HepG2 (cell line): ENCODE results near the gene ATRAID. TPM values are rescaled to one million over a fixed set of nuclear protein-coding genes. Genes with fewer than 3 reads are reported as not detected.

ENCODE experiments used
- ARNTL ChIP-seq: sonication (generic); formaldehyde crosslinking; IDR thresholded peaks from 2 replicates; pipeline ENCODE4 v1.4.0; 2020; ENCODE audit warnings: mild to moderate bottlenecking, missing genetic modification reagents
- ATF7-NPFF ChIP-seq: sonication (generic); formaldehyde crosslinking; IDR thresholded peaks from 2 replicates; pipeline ENCODE4 v1.8.1; 2023; ENCODE audit warnings: mild to moderate bottlenecking, low read depth, missing genetic modification reagents, moderate library complexity
- NFE2L1 ChIP-seq: sonication (generic); formaldehyde crosslinking; IDR thresholded peaks from 2 replicates; pipeline ENCODE4 v1.4.0; 2020; ENCODE audit warnings: missing genetic modification reagents, mild to moderate bottlenecking, borderline replicate concordance
- NR2F1 ChIP-seq, 2 experiments: fragments of 450-650 bp in 1 of 2; formaldehyde crosslinking in 1 of 2; IDR thresholded peaks; 2 replicates each; pipeline versions ENCODE4 v1.5.0 to v1.6.1; 2016 to 2020; ENCODE audit warnings: mild to moderate bottlenecking in 1 of 2, missing compliant biosample characterization in 1 of 2, missing genetic modification reagents in 1 of 2, moderate library complexity in 1 of 2
- RORA ChIP-seq: sonication (generic); formaldehyde crosslinking; IDR thresholded peaks from 2 replicates; pipeline ENCODE4 v1.5.0; 2020; ENCODE audit warnings: mild to moderate bottlenecking, missing genetic modification reagents, moderate library complexity
- SRF ChIP-seq: IDR thresholded peaks from 2 replicates; pipeline ENCODE4 v1.6.1; 2011; ENCODE audit warnings: mild to moderate bottlenecking, low read depth, low read length, moderate library complexity
- THAP8 ChIP-seq: sonication (generic); formaldehyde crosslinking; IDR thresholded peaks from 2 replicates; pipeline ENCODE4 v1.5.1; 2020; ENCODE audit warnings: missing genetic modification reagents, mild to moderate bottlenecking, borderline replicate concordance
- TSC22D2 ChIP-seq: sonication (generic); formaldehyde crosslinking; IDR thresholded peaks from 2 replicates; pipeline ENCODE4 v1.5.1; 2020; ENCODE audit warnings: missing genetic modification reagents, mild to moderate bottlenecking, borderline replicate concordance
- ZFP90 ChIP-seq: sonication (generic); formaldehyde crosslinking; IDR thresholded peaks from 2 replicates; pipeline ENCODE4 v1.8.0; 2022; ENCODE audit warnings: missing genetic modification reagents, mild to moderate bottlenecking, inconsistent platforms, borderline replicate concordance
- ZNF142 ChIP-seq: sonication (generic); formaldehyde crosslinking; IDR thresholded peaks from 2 replicates; pipeline ENCODE4 v1.4.0; 2020; ENCODE audit warnings: missing genetic modification reagents
- ZNF18 ChIP-seq: sonication (generic); formaldehyde crosslinking; IDR thresholded peaks from 2 replicates; pipeline ENCODE4 v1.8.0; 2022; ENCODE audit warnings: mild to moderate bottlenecking, missing genetic modification reagents; ENCODE audit not compliant: insufficient replicate concordance
- ZNF256 ChIP-seq: sonication (generic); formaldehyde crosslinking; conservative IDR thresholded peaks from 2 replicates; pipeline ENCODE4 v1.4.0; 2020; ENCODE audit warnings: missing genetic modification reagents
- ZNF891 ChIP-seq: sonication (generic); formaldehyde crosslinking; IDR thresholded peaks from 2 replicates; pipeline ENCODE4 v1.5.0; 2020; ENCODE audit warnings: mild to moderate bottlenecking, missing genetic modification reagents
- polyA plus RNA-seq, 8 experiments: library from polyadenylated mRNA; depleted of rRNA in 3 of 8; stranded (reverse) in 7 of 8; unstranded in 1 of 8; fragments of >200 nt; fragmentation: Illumina TruSeq in 4 of 8; extraction: Trizol in 4 of 8; gene quantifications; 2 replicates each; pipeline versions ENCODE4 v1.2.1 to v1.2.3, GENCODE V29; 2011 to 2016; ENCODE audit warnings: low read depth in 4 of 8, missing spikeins in 1 of 8, mixed read lengths in 1 of 8; ENCODE audit not compliant: insufficient read depth in 1 of 8
- total RNA-seq, 5 experiments: library from RNA; depleted of rRNA; stranded (reverse); fragments of >200 nt; fragmentation: Illumina TruSeq; extraction: Trizol; gene quantifications; 2 replicates each; pipeline ENCODE4 v1.2.3, GENCODE V29; 2016; ENCODE audit warnings: low read depth in 1 of 5
- TF ChIP-seq, protein P1 (sequence below): sonication (generic); formaldehyde crosslinking; IDR thresholded peaks from 2 replicates; pipeline ENCODE4 v1.8.0; 2022; ENCODE audit warnings: missing genetic modification reagents, mild to moderate bottlenecking, moderate library complexity, borderline replicate concordance
- TF ChIP-seq, protein P2 (sequence below): sonication (generic); formaldehyde crosslinking; IDR thresholded peaks from 2 replicates; pipeline ENCODE4 v1.8.0; 2022; ENCODE audit warnings: missing genetic modification reagents, mild to moderate bottlenecking, borderline replicate concordance

The ATRAID gene
- total and polyA plus RNA-seq, 2 of the 13 experiments (the other 11 are each of a cell fraction or from before 2014, with no cell fraction given) = 207 to 382 TPM

- TF ChIP-seq ZNF142 (CRISPR knock-in tag) = 0 out of 2 replicates have a peak, but pooled peaks have one; percentile 28
- TF ChIP-seq, protein P1, sequence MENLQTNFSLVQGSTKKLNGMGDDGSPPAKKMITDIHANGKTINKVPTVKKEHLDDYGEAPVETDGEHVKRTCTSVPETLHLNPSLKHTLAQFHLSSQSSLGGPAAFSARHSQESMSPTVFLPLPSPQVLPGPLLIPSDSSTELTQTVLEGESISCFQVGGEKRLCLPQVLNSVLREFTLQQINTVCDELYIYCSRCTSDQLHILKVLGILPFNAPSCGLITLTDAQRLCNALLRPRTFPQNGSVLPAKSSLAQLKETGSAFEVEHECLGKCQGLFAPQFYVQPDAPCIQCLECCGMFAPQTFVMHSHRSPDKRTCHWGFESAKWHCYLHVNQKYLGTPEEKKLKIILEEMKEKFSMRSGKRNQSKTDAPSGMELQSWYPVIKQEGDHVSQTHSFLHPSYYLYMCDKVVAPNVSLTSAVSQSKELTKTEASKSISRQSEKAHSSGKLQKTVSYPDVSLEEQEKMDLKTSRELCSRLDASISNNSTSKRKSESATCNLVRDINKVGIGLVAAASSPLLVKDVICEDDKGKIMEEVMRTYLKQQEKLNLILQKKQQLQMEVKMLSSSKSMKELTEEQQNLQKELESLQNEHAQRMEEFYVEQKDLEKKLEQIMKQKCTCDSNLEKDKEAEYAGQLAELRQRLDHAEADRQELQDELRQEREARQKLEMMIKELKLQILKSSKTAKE (CRISPR knock-in tag) = no peak
- peak; percentile 73; the same call in 1 of the 2 replicates for TF ChIP-seq ATF7-NPFF
- TF ChIP-seq ARNTL (CRISPR knock-in tag) = peak; percentile 73
- peak; percentile 42; the same call in 1 of the 2 replicates for TF ChIP-seq TSC22D2
- no peak for TF ChIP-seq NFE2L1 (CRISPR knock-in tag)
- TF ChIP-seq RORA (CRISPR knock-in tag) = no peak
- peak; percentile 72; the same call in 1 of the 2 replicates for TF ChIP-seq ZFP90
- TF ChIP-seq ZNF891 (CRISPR knock-in tag) = 0 out of 2 replicates have a peak, but pooled peaks have one; percentile 33
- peak; percentile 31 for TF ChIP-seq ZNF18 (CRISPR knock-in tag)
- TF ChIP-seq SRF = no peak
- TF ChIP-seq, protein P2, sequence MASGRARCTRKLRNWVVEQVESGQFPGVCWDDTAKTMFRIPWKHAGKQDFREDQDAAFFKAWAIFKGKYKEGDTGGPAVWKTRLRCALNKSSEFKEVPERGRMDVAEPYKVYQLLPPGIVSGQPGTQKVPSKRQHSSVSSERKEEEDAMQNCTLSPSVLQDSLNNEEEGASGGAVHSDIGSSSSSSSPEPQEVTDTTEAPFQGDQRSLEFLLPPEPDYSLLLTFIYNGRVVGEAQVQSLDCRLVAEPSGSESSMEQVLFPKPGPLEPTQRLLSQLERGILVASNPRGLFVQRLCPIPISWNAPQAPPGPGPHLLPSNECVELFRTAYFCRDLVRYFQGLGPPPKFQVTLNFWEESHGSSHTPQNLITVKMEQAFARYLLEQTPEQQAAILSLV (CRISPR knock-in tag) = peak; percentile 71; the same call in 1 of the 2 replicates
- TF ChIP-seq ZNF256 = peak; percentile 26; the same call in 1 of the 2 replicates
- no peak for TF ChIP-seq THAP8 (CRISPR knock-in tag)
- TF ChIP-seq NR2F1 (CRISPR knock-in tag; IDR thresholded peaks at IDR 0.05) = no peak
These were observed 5.6 kb downstream of the ATRAID start, which contains the start of gene CAD (continued) for GRCh38 chr2:27217173-27218121.
